Measurements from ENCODE around the gene UNC93A.

The UNC93A gene

GRCh38 chr6:167267921-167268401, 23.2 kb upstream of the UNC93A start:
- Histone ChIP-seq H3K79me2 (no peaks in the 10 kb centered on the region), H3K4me2 (ENCODE audit: low read length) (no peak overlapping the region), H3K9me3 (ENCODE audit: control insufficient read depth, low read length) (no peaks in the 10 kb centered on the region), H3K27ac (no peak overlapping the region), H3K9ac (no peak overlapping the region), H2AFZ (no peak overlapping the region), H3K27me3 (ENCODE audit: control insufficient read depth, insufficient read depth, low read length) (no peaks in the 10 kb centered on the region), H3K4me1 (peaks cover 4% of the 10 kb centered on the region), H3K4me3 (ENCODE audit: low read depth, low read length) (no peak overlapping the region), H3K36me3 (ENCODE audit: control insufficient read depth, insufficient read depth, low read length) (no peaks in the 10 kb centered on the region)
- TF ChIP-seq CTCF (IDR thresholded peaks at IDR 0.05): no peak

- Histone ChIP-seq H3K36me3 (ENCODE audit: control insufficient read depth, insufficient read depth, low read length) (no peaks in the 10 kb centered on the region), H3K4me2 (ENCODE audit: low read length) (no peak overlapping the region), H3K4me1 (peaks cover 4% of the 10 kb centered on the region), H3K27me3 (ENCODE audit: control insufficient read depth, insufficient read depth, low read length) (no peaks in the 10 kb centered on the region), H2AFZ (no peak overlapping the region), H3K9ac (no peak overlapping the region), H3K4me3 (ENCODE audit: low read depth, low read length) (no peak overlapping the region), H3K9me3 (ENCODE audit: control insufficient read depth, low read length) (no peaks in the 10 kb centered on the region), H3K27ac (no peak overlapping the region), H3K79me2 (no peaks in the 10 kb centered on the region)
- no peak for TF ChIP-seq CTCF (IDR thresholded peaks at IDR 0.05)
Observed at GRCh38 chr6:167268683-167269280, 22.3 kb upstream of the UNC93A start.

GRCh38 chr6:167270499-167271311, 20.4 kb upstream of the UNC93A start:
- no peak overlapping the region for H3K9ac ChIP-seq

GRCh38 chr6:167272151-167272550, 19.0 kb upstream of the UNC93A start:
- Histone ChIP-seq H3K27me3 (ENCODE audit: control insufficient read depth, insufficient read depth, low read length) (no peaks in the 10 kb centered on the region), H3K4me2 (ENCODE audit: low read length) (no peak overlapping the region), H3K4me1 (no peaks in the 10 kb centered on the region), H3K9me3 (ENCODE audit: control insufficient read depth, low read length) (no peaks in the 10 kb centered on the region), H3K27ac (no peak overlapping the region), H2AFZ (no peak overlapping the region), H3K79me2 (no peaks in the 10 kb centered on the region), H3K36me3 (ENCODE audit: control insufficient read depth, insufficient read depth, low read length) (no peaks in the 10 kb centered on the region), H3K4me3 (ENCODE audit: low read depth, low read length) (no peak overlapping the region), H3K9ac (no peak overlapping the region)
- no peak for TF ChIP-seq CTCF (IDR thresholded peaks at IDR 0.05)

More at GRCh38 chr6:167270499-167271311, 20.4 kb upstream of the UNC93A start:
- Histone ChIP-seq H2AFZ (no peak overlapping the region), H3K27me3 (ENCODE audit: control insufficient read depth, insufficient read depth, low read length) (no peaks in the 10 kb centered on the region), H3K36me3 (ENCODE audit: control insufficient read depth, insufficient read depth, low read length) (no peaks in the 10 kb centered on the region), H3K9me3 (ENCODE audit: control insufficient read depth, low read length) (no peaks in the 10 kb centered on the region), H3K4me2 (ENCODE audit: low read length) (no peak overlapping the region), H3K79me2 (no peaks in the 10 kb centered on the region), H3K27ac (no peak overlapping the region), H3K4me1 (peaks cover 2% of the 10 kb centered on the region), H3K4me3 (ENCODE audit: low read depth, low read length) (no peak overlapping the region)
- no peak for TF ChIP-seq CTCF (IDR thresholded peaks at IDR 0.05)

Data from parathyroid adenoma (tissue), 2 donors.